NCI-H524 treated with DMSO at 0.1 percent for 48 hours (cell line): ENCODE data around the gene RAP1GAP2.
A peak's percentile ranks its signal among the peaks of the same experiment; 100 is the strongest.

ENCODE experiments used
- DNase-seq: peaks from one replicate; lab custom pipeline; 2025; lab: John Stamatoyannopoulos, UW

Gene RAP1GAP2

DNA sequence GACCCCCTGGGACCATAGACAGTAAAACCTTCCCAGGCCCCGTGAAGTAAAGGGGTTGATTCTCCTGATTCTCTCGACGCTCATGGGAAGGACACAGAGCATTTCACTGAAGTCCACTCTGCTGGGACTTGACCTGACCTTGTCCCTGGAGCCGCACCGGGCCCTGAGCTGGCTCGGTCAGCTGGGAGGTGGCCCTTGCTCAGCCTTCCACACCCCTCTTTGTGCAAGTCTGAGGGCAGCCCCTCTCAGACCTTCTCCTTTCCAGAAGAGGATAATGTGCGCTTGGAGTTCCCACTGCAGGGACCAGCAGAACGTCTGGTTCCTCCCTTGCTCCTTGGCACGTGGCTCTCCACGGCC, 115.5 kb downstream of the RAP1GAP2 start:
- no peak for DNase-seq

- no peak for DNase-seq
Observed at GRCh38 chr17:2912754-2913153, 116.5 kb downstream of the RAP1GAP2 start.

GRCh38 chr17:2916461-2916860, 120.2 kb downstream of the RAP1GAP2 start:
- DNase-seq = no peak

DNA sequence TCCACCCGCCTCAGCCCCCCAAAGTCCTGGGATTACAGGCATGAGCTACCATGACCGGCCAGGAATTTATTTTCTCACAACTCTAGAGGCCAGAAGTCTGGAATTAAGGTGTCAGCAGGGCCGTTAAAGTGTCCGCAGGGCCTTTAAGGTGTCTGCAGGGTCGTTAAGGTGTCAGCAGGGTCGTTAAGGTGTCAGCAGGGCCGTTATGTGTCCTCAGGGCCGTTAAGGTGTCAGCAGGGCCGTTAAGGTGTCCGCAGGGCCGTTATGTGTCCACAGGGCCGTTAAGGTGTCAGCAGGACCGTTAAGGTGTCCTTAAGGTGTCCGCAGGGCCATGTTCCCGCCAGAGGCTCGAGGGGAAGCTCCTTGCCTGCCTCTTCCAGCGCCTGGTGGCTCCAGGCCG, 125.2 kb downstream of the RAP1GAP2 start:
- no peak for DNase-seq

DNA sequence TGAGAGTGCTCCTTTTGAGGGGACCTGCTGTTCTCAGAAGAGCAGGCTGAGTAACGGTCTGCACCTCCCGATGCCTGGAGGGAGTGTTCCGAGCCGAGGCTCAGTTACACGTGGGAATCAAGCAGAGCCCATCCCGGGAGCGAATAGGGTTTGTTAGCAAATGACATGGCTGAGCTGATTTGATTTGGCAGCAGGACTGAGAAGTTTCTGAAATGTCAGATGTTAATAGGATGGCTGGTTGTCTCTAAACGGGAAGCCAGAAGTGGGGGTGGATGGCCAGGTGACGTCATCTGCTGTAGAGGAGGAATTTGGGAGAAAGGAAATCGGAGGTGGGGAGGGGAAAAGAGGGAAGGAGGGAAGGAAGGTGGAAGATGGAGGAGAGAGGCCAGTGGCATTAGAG, 128.0 kb downstream of the RAP1GAP2 start:
- no peak for DNase-seq

DNA sequence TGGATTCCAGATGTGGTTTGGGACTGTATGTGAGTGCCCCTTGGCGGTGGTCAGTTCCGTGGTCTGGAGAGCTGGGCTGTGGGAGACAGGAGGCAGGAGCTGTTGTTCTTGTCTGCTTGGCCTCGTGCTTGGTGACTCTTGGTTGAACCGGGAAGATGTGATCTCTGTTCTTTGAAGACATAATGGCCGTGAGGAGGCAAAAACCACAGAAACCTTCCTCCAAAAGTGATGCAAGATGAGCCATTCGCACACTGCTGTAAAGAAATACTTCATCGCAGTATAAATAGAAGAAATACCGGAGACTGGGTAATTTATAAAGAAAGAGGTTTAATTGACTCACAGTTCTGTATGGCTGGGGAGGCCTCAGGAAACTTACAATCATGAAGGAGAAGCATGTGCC, 128.8 kb downstream of the RAP1GAP2 start:
- no peak for DNase-seq

- DNase-seq = no peak
Observed at GRCh38 chr17:2926019-2926650, 129.9 kb downstream of the RAP1GAP2 start.

DNA sequence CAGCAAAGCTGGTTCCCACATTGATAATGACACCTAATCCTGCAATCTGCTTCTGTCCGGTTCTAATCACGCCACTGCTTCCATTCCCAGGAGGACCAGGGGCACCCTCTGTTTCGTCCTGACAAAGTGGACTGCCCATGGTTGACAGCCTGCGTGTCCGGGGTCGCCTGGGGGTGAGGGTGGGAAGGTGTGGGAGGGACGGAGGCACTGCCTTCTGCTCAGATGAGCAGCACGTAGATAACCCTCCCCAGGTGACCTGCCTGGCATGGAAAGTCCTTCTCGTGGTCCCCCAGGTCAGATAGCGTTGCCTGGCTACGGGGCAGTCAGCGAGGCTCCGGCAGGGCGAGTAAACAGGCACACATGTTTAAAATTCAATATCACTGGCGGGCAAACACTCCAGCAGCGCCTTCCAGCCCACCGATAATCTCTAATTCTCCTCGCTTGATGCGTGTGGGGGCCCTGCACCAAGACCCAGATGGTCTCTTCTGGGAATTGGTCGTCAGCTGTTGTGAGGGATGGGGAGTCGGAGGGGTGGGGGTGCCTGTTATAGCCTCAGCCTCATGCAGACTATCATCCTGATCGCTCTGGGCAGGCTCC, 132.2 kb downstream of the RAP1GAP2 start:
- peak; percentile 46 for DNase-seq

DNA sequence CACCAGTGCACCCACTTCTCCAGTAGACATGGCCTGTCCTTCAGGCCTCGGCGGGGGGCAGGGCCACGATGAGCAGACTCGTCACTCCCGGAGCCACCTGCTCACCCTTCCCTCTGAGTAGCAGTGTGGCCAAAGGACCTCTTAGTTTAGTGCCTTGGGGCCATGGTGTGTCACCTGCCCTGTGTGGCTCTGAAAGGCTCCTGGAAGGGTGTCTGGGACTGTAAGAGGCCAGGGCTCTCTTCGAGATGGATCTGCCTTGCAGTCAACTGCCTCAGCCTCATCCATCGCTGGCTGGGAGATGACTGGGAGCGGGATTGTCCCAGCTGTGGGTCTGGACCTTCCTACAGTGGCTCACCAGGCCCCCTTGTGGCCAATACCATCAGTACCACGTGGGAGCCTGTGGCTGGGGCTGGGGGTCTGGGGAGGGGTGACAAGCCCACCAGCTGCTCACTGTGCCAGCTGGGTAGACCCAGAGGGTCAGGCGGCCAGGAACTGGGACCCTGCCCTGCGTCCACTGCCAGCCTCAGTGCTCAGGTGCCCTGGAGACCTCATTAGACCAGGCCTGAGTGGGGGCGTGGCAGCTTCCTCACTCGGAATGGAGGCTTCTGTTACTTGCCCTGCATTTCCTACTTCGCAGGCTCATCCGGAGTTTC, 133.8 kb downstream of the RAP1GAP2 start:
- DNase-seq = no peak

- no peak for DNase-seq
Observed at GRCh38 chr17:2931876-2932275, 135.6 kb downstream of the RAP1GAP2 start.

DNA sequence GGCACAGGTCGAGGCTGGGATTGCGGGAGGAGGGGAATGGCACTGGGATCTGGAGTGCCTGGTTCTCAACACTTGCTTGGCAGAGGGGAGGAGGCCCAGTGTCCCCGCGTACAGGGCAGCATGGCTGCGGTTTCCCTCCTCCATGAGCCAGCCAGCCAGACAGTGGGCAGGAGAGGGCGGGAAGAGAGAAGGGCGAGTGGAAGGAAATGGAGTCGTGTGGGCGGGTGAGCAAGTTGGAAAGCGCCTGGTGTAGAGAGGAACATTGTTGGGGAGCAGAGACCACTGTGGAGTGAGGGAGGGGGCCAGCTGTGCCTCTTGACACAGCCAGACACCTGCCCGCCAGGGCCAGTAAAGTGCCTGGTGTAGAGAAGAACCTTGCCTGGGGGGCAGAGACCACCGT, 136.7 kb downstream of the RAP1GAP2 start:
- DNase-seq = no peak

- no peak for DNase-seq
Observed at GRCh38 chr17:2933606-2934005, 137.4 kb downstream of the RAP1GAP2 start.

DNA sequence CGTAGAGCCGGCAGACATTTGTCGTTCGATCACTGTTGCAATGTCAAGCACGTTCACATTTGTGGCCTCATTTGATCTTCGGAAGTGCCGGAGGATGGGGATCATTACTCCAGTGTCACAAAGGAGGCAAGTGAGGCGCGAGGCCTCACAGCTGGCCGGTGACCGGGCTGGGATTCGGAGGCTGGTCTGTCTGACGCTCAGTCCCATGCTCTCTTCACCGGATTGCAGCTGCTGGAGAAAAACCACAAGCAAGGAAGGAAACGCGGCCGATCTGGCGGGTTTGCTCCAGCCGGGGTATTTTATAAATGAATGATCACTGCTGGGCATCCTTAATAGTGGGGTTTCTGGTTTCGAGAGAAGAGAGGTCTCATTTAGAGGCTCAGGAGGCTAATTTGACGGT, 139.4 kb downstream of the RAP1GAP2 start:
- no peak for DNase-seq

- DNase-seq = no peak
Observed at GRCh38 chr17:2936351-2936750, 140.1 kb downstream of the RAP1GAP2 start.

GRCh38 chr17:2936771-2937321, 140.6 kb downstream of the RAP1GAP2 start:
- no peak for DNase-seq

DNA sequence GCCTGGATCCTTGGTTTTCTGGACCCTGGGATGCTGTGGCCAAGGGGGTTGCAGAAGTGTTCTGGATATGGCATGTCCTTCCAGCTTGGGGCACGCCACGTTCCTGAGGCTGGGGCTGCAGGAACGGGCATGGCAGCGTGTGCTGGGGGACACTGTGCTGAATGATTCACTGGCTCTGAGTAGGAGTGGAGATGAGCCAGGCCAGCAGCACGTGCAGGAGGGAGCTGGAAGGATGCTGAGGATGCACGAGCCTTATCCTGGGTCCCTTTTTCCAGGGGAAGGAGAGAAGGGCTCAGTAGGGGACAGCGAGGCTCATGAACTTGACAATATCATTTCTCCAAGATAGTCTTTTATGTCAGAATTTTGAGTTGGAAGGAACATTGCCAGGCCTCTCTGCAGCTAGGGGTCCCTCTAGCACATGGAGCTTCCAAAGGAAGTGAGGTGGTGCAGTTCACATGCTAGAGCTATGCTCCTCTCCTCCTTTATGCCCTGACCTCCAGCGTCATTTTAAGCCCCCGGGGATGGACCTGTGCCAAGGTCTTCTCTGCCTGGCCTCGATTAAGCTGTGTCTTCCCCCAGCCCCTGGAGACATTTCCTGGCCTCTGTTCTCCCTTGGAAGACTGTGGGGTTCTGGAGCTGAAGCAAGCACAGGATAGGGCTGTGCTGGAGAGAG, 141.2 kb downstream of the RAP1GAP2 start:
- no peak for DNase-seq

DNA sequence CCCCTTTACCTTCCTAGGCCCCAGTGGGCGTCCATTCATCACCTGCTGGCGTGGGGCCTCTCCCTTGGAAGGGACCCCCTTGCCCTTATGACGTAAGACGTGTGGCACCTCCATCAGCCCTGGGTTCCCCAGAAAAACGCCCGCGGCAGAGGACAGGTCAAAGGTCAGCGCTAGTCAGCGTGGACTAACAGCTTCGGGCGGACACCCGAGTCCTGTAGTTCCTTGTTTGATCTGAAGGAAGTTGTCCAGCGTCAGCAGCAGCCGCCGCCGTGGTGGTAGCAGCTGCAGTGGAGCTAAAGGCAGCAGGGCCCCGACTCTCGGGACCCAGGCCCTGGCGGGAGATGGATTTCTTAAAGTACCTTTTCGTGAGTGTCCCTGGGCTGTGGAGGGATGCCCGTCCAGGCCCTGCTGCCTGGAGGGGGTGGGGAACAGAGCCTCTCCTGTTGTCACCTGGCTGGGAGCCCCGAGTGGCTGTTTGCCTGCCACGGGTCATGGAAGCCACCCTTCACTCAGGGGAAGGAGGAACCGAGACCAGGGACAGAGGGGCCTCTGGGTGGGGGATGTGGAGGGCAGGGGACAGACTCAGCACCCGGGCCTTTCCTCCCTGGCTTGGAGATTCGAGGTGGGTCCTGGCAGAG, 143.6 kb downstream of the RAP1GAP2 start:
- DNase-seq = no peak

DNA sequence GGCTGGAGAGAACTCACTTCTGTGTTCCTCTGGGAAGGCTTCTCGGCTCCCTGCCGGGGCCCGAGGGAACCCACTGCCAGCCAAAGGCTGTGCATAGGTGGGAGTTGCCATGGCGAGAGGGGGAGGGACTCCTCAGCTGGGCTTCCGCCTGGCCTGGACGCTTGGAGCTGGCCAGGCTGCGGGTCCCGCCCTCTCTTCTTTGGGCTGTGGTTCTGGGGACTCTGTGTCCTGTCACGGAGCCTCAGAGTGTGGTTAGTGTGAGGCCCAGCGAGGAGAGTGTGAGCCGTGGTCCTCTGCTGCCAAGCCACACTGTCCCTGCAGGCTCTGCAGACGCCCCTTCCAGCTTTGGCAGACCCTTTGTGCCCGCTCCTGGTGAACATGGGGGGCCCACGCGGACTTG, 144.1 kb downstream of the RAP1GAP2 start:
- no peak for DNase-seq

DNA sequence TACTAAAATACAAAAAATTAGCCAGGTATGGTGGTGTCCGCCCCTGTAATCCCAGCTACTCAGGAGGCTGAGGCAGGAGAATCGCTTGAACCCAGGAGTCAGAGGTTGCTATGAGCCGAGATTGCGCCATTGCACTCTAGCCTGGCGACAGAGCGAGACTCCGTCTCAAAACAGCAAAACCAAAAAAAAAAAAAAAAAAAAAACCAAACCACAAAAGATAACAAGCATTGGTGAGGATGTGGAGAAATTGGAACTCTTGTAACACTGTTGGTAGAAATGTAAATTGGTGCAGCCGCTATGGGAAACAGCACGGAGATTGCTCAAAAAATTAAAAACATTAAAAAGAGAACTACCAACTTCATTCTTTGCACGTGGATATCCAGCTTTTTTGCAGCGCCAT, 147.7 kb downstream of the RAP1GAP2 start:
- no peak for DNase-seq

GRCh38 chr17:2945299-2945698, 149.1 kb downstream of the RAP1GAP2 start:
- DNase-seq = no peak

- DNase-seq = no peak
Observed at GRCh38 chr17:2946144-2946543, 149.9 kb downstream of the RAP1GAP2 start.

DNA sequence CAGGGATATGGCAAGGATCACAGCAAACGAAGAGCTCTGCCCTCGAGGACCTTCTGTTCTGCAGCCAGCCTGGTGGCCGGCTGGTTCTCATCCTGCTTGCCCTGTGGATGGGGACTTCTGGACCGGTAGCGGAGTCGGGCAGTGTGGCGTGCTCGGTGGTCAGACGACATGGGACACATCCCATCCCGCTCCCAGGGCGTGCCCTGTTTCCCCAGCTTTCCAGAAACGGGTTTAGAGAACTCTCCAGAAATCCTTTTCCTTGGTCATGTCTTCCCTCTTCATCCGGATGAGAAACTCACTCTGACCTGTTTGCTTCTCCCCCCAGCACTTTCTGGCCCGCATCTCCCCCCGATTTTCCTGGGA, 151.3 kb downstream of the RAP1GAP2 start:
- no peak for DNase-seq
